Measurements from ENCODE around the gene ZNF107.

DNA sequence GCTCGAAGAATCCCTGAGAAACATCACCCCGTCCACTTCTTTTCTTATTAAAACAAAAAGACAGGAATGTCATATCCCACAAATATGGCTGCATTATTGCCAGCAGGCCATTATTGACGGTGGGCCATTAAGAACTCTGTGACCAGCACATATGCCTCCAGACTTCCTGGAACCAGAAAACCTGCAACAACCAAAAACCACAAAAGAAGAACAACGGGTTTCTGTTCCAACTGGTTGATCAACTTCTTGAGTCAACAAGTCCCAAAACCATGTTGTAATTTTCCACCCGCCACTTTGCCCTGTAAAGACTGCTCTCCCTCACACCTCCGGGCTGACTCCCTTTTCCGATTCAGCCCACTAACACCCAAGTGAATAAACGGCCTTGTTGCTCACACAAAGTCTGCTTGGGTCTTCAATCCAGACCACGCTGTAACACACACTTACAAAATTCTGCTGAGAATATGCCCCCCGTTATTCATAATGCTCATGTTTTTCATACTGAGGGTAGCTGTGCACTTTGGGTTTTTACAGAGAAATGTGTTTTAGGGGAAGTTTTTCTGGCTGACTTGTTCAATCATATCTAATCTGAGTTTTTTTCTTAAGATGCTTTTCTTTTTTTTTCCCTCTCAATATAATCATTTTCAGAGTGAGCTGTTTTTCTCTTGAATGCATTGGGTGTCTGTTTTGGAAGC, 20.7 kb downstream of the ZNF107 start:
- TF ChIP-seq CTCF (IDR thresholded peaks at IDR 0.05; ENCODE audit: low read depth, low read length) (no peak), EZH2phosphoT487 (IDR thresholded peaks at IDR 0.05; ENCODE audit: low read depth) (no peak)

Data from OCI-LY3 (cell line).